K562 (cell line): ENCODE measurements around the gene DAPK1. TPM values are rescaled to one million over a fixed set of nuclear protein-coding genes. Genes with fewer than 3 reads are reported as not detected.

Experiments
- ARID1B ChIP-seq: fragments of 450-650 bp; IDR thresholded peaks from 2 replicates; pipeline ENCODE4 v1.6.1; 2016; ENCODE audit warnings: antibody characterized with exemption, mild to moderate bottlenecking, inconsistent platforms
- ARNT ChIP-seq, 2 experiments: fragments of 450-650 bp; IDR thresholded peaks; 2 replicates each; pipeline ENCODE4 v1.6.1; 2016; ENCODE audit warnings: mild to moderate bottlenecking in 1 of 2
- ATF7 ChIP-seq: fragments of 450-650 bp; IDR thresholded peaks from 2 replicates; pipeline ENCODE4 v1.7.1; 2014; ENCODE audit warnings: mild to moderate bottlenecking, moderate library complexity
- BCOR ChIP-seq: fragments of 450-650 bp; IDR thresholded peaks from 2 replicates; pipeline ENCODE4 v1.6.1; 2016
- CXXC5 ChIP-seq: fragments of 250-450 bp; sonication (Bioruptor Pico); IDR thresholded peaks from 2 replicates; pipeline ENCODE4 v1.8.0; 2022; ENCODE audit warnings: inconsistent platforms, mild to moderate bottlenecking, moderate library complexity
- ETV1 ChIP-seq: fragments of 450-650 bp; conservative IDR thresholded peaks from 2 replicates; pipeline ENCODE4 v1.6.1; 2016; ENCODE audit warnings: missing genetic modification characterization, control low read depth, low read depth, missing compliant biosample characterization
- GMEB1 ChIP-seq: fragments of 250-450 bp; sonication (Bioruptor Pico); IDR thresholded peaks from 2 replicates; pipeline ENCODE4 v1.4.0; 2020; ENCODE audit warnings: mild to moderate bottlenecking
- HEY1 ChIP-seq: fragments of 250-450 bp; sonication (Bioruptor Pico); IDR thresholded peaks from 2 replicates; pipeline ENCODE4 v1.5.0; 2020; ENCODE audit warnings: mild to moderate bottlenecking, moderate library complexity, borderline replicate concordance
- HMG20A ChIP-seq: fragments of 450-650 bp; formaldehyde crosslinking; conservative IDR thresholded peaks from 2 replicates; pipeline ENCODE4 v1.4.0; 2020; ENCODE audit warnings: mild to moderate bottlenecking, mixed read lengths
- JUN ChIP-seq, 2 experiments: sonication (generic) in 1 of 2; formaldehyde crosslinking in 1 of 2; IDR thresholded peaks; 2 replicates each; pipeline versions ENCODE4 v1.6.1 to v1.8.0; 2012 to 2022; ENCODE audit warnings: borderline replicate concordance in 2 of 2, mild to moderate bottlenecking in 2 of 2, improper control_type of control experiment in 1 of 2, low read depth in 1 of 2, low read length in 1 of 2, missing genetic modification reagents in 1 of 2
- KAT2B ChIP-seq: IDR thresholded peaks from one replicate; pipeline ENCODE4 v1.6.1; 2012; ENCODE audit warnings: low read depth, mild to moderate bottlenecking, control low read depth, inconsistent platforms, low read length, moderate library complexity
- MEIS2 ChIP-seq: fragments of 450-650 bp; IDR thresholded peaks from 2 replicates; pipeline ENCODE4 v1.6.1; 2014; ENCODE audit warnings: mild to moderate bottlenecking; ENCODE audit not compliant: partially characterized antibody
- MYC ChIP-seq, 2 experiments: fragments of 250-450 bp in 1 of 2; sonication (Bioruptor Pico) in 1 of 2; IDR thresholded peaks; 2 replicates each; pipeline versions ENCODE4 v1.5.1 to v1.6.1; 2012 to 2021; ENCODE audit warnings: low read depth in 2 of 2, borderline replicate concordance in 1 of 2, improper control_type of control experiment in 1 of 2, low read length in 1 of 2, mild to moderate bottlenecking in 1 of 2, moderate library complexity in 1 of 2
- PBX2 ChIP-seq, 2 experiments: IDR thresholded peaks in 1 of 2; conservative IDR thresholded peaks in 1 of 2; 2 replicates each; pipeline ENCODE4 v1.6.1; 2016; ENCODE audit warnings: low read depth in 2 of 2, mild to moderate bottlenecking in 1 of 2, missing compliant biosample characterization in 1 of 2, missing genetic modification characterization in 1 of 2, moderate library complexity in 1 of 2
- POU5F1 ChIP-seq: fragments of 150-350 bp; IDR thresholded peaks from 2 replicates; pipeline ENCODE4 v1.6.1; 2014; ENCODE audit warnings: borderline replicate concordance, low read length, low read depth, mild to moderate bottlenecking; ENCODE audit not compliant: partially characterized antibody
- SP2 ChIP-seq: IDR thresholded peaks from 2 replicates; pipeline ENCODE4 v1.6.1; 2011; ENCODE audit warnings: mild to moderate bottlenecking, low read depth, low read length, moderate library complexity; ENCODE audit not compliant: poor library complexity, severe bottlenecking; ENCODE audit errors: extremely low read depth
- TAF15 ChIP-seq: fragments of 200-400 bp; formaldehyde crosslinking; IDR thresholded peaks from 2 replicates; pipeline ENCODE4 v1.6.1; 2017; ENCODE audit warnings: mild to moderate bottlenecking, low read depth, low read length, moderate library complexity
- TBL1XR1 ChIP-seq, 2 experiments: IDR thresholded peaks; 2 replicates each; pipeline ENCODE4 v1.6.1; 2012; ENCODE audit warnings: improper control_type of control experiment in 2 of 2, low read length in 2 of 2, mild to moderate bottlenecking in 1 of 2
- ZBTB7A ChIP-seq: IDR thresholded peaks from 2 replicates; pipeline ENCODE4 v1.6.1; 2011; ENCODE audit warnings: low read depth, mild to moderate bottlenecking, low read length, moderate library complexity, borderline replicate concordance; ENCODE audit not compliant: control insufficient read depth
- ZFP30 ChIP-seq: fragments of 250-450 bp; sonication (Bioruptor Pico); IDR thresholded peaks from 2 replicates; pipeline ENCODE4 v1.8.0; 2022; ENCODE audit warnings: moderate library complexity, mild to moderate bottlenecking, inconsistent platforms, borderline replicate concordance
- ZFP36 ChIP-seq: fragments of 150-350 bp; IDR thresholded peaks from 2 replicates; pipeline ENCODE4 v1.6.1; 2018; ENCODE audit warnings: low read length, low read depth; ENCODE audit not compliant: partially characterized antibody
- ZFX ChIP-seq: sonication (generic); formaldehyde crosslinking; IDR thresholded peaks from 2 replicates; pipeline ENCODE4 v1.8.0; 2022; ENCODE audit warnings: mild to moderate bottlenecking, missing genetic modification reagents, moderate library complexity
- ZNF3 ChIP-seq: fragments of 250-450 bp; sonication (Bioruptor Pico); IDR thresholded peaks from 2 replicates; pipeline ENCODE4 v1.5.0; 2021; ENCODE audit warnings: mild to moderate bottlenecking, moderate library complexity
- ZNF766 ChIP-seq: fragments of 200-800 bp; sonication (Bioruptor generic); conservative IDR thresholded peaks from 2 replicates; pipeline ENCODE4 v1.6.1; 2016; ENCODE audit warnings: missing genetic modification characterization, missing compliant biosample characterization
- polyA plus RNA-seq, 8 experiments: library from polyadenylated mRNA; depleted of rRNA in 4 of 8; stranded (reverse) in 5 of 8; unstranded in 3 of 8; fragments of >200 nt; fragmentation: Nextera tagmentation in 2 of 8; fragmentation: Illumina TruSeq in 1 of 8; extraction: Ambion mirVana in 2 of 8; extraction: Trizol in 1 of 8; gene quantifications; 2 replicates each; pipeline versions ENCODE4 v1.2.1 to v1.2.3, GENCODE V29; 2011 to 2014; ENCODE audit warnings: inconsistent platforms in 1 of 8, missing spikeins in 1 of 8
- total RNA-seq, 7 experiments: library from RNA; depleted of rRNA in 6 of 7; stranded (reverse); fragments of >200 nt in 6 of 7; fragmentation: Illumina TruSeq in 2 of 7; extraction: Trizol in 2 of 7; gene quantifications; 2 replicates each; pipeline versions ENCODE4 v1.2.1 to v1.2.3, GENCODE V29; 2011 to 2021; ENCODE audit warnings: low replicate concordance in 1 of 7

DAPK1 gene
- total and polyA plus RNA-seq, 9 of the 15 experiments (the other 6 are each of a cell fraction or from before 2014, with no cell fraction given): 1.7 to 26.4 (median 15.8) TPM

- TF ChIP-seq ZNF766: 0 out of 2 replicates have a peak, but pooled peaks have one; percentile 42
- no peak for TF ChIP-seq SP2
- no peak for TF ChIP-seq ZFX (CRISPR knock-in tag)
- peak; percentile 85 for TF ChIP-seq MEIS2
- no peak for TF ChIP-seq HEY1 (CRISPR knock-in tag)
- TF ChIP-seq CXXC5: peak; percentile 55
- no peak for TF ChIP-seq ZBTB7A
- no peak for TF ChIP-seq ZNF3 (CRISPR knock-in tag)
- no peak for TF ChIP-seq TAF15
- no peak for TF ChIP-seq GMEB1 (CRISPR knock-in tag)
- no peak for TF ChIP-seq PBX2 (CRISPR knock-in tag; IDR thresholded peaks at IDR 0.05; ENCODE audit: low read depth)
- peak; percentile 54 for TF ChIP-seq PBX2 (tag; conservative IDR thresholded peaks at IDR 0.05; ENCODE audit: low read depth)
- peak in 1 of 2 experiments; percentile 68; a peak in 1 of 4 replicates for TF ChIP-seq TBL1XR1 (IDR thresholded peaks at IDR 0.05; ENCODE audit: low read length in 2 of 2)
- peak; percentile 73 for TF ChIP-seq ATF7
- TF ChIP-seq ARNT (IDR thresholded peaks at IDR 0.05): peak in 1 of 2 experiments; percentile 87; a peak in 2 of 4 replicates
- no peak for TF ChIP-seq HMG20A
- no peak for TF ChIP-seq JUN (IDR thresholded peaks at IDR 0.05; ENCODE audit: borderline replicate concordance, low read depth, low read length)
- no peak for TF ChIP-seq JUN (CRISPR knock-in tag; IDR thresholded peaks at IDR 0.05; ENCODE audit: borderline replicate concordance)
- TF ChIP-seq MYC (IDR thresholded peaks at IDR 0.05; ENCODE audit: low read depth, low read length): peak; percentile 49
- TF ChIP-seq MYC (CRISPR knock-in tag; IDR thresholded peaks at IDR 0.05; ENCODE audit: borderline replicate concordance, low read depth): no peak
- no peak for TF ChIP-seq ETV1
- TF ChIP-seq BCOR: no peak
- TF ChIP-seq KAT2B: no peak
- TF ChIP-seq ZFP30 (CRISPR knock-in tag): no peak
- no peak for TF ChIP-seq POU5F1
- peak; percentile 7 for TF ChIP-seq ZFP36
- TF ChIP-seq ARID1B: peak; percentile 89
Observed at GRCh38 chr9:87551772-87552217, 54.1 kb downstream of the DAPK1 start (continued).
